ENCODE results near the gene PDZD8. TPM values are rescaled to one million over a fixed set of nuclear protein-coding genes. Genes with fewer than 3 reads are reported as not detected.
"Not testable (repeated sequence)": the region's sequence is repeated elsewhere in the genome, so short reads cannot be mapped to it uniquely, and the experiment has no call there.

Gene PDZD8
- total and polyA plus RNA-seq, 8 donors = 4.6 to 55.9 (median 39.9) TPM

DNA sequence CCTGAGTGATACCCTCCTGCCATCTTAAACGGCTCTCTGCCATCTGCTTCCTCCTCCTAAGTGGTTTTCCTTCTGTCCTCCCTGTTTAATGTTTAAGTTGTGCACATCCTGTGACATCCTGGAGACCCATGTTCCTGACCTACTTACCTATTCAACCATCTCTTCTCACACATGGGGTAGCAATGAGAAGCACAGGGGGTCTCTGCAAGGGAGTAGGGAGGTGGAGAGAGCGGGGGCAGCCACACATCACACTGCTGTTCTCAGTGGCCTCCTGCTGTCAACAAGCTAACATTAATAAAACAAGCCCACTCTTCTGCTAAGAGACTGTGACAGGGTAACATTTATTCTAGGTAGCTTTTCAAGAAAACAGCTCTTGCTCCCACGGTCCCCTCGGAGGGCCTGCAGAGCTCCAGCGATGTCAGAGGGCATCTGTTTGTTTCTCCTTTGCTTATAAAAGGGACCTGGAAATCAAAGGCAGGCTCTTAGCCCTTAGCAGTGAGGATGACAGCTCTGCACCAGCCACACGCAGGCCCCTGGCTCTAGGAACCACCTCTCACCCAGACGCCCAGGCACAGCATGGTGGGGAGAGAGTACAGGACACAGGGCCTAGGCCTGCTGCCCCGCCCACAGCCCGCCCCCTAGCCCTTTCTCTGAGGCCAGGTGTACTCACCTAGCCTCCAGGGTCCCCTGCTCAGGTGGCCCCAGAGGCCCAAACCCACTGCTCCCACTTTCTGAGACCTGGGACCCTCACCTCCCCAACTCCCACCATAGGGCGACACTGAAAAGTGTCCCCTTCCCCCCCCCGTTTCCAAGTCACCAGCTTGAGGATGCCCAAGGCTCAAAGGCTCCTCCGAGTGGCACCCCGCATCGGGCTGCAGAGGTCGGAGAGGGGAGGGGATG is 135.3 kb downstream of the PDZD8 start:
- DNase-seq = peak in 1 of 6 donors; percentile 46
- TF ChIP-seq, protein P1, sequence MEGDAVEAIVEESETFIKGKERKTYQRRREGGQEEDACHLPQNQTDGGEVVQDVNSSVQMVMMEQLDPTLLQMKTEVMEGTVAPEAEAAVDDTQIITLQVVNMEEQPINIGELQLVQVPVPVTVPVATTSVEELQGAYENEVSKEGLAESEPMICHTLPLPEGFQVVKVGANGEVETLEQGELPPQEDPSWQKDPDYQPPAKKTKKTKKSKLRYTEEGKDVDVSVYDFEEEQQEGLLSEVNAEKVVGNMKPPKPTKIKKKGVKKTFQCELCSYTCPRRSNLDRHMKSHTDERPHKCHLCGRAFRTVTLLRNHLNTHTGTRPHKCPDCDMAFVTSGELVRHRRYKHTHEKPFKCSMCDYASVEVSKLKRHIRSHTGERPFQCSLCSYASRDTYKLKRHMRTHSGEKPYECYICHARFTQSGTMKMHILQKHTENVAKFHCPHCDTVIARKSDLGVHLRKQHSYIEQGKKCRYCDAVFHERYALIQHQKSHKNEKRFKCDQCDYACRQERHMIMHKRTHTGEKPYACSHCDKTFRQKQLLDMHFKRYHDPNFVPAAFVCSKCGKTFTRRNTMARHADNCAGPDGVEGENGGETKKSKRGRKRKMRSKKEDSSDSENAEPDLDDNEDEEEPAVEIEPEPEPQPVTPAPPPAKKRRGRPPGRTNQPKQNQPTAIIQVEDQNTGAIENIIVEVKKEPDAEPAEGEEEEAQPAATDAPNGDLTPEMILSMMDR (IDR thresholded peaks at IDR 0.05) = no peak
- Histone ChIP-seq H3K27me3 (peaks cover 0 to 10% (median 0%) of the 10 kb centered on the region in 4 donors), H3K9me3 (no peaks in the 10 kb centered on the region), H3K36me3 (no peaks in the 10 kb centered on the region), H3K27ac (no peak overlapping the region), H3K4me1 (peaks cover 0 to 3% (median 0%) of the 10 kb centered on the region in 3 donors), H3K4me3 (no peak overlapping the region)
- WGBS, 2 donors = 56 to 70% methylated on average over 11 to 15 of the region's 15 CpGs
- intact Hi-C loops (cut with DNase I) = loop anchor here in 1 of 3 donors (10.0 kb wide), 1 partner anchor 85 kb away; no protein-coding TSS in a partner anchor
- FAIRE-seq = no peak
- ATAC-seq = peak in 2 of 4 donors; percentile 18 to 37

DNA sequence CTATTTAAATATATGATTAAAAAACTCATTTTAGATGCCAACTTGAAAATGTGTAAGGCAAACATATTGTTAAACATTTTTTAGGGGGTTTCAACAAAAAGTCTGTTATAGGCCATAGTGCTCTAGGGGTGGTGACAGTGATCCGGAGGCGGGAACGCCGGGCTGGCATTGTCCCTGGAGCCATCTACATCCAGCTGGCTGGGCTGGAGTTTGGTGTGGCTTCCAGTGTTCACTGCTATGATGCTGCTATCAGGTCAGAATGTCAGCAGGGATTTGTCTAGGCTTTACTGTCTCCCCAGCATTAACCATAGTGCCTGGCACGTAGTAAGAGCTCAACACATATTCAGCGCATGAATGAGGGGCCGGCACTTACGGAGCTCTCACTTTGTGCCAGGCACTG is 136.2 kb downstream of the PDZD8 start:
- WGBS, 2 donors = 88 to 90% methylated on average over 8 of the region's 8 CpGs
- H3K36me3 ChIP-seq = no peaks in the 10 kb centered on the region
- peak in 1 of 6 donors; percentile 40 for DNase-seq
- H3K27ac ChIP-seq = no peak overlapping the region
- no peak for ATAC-seq
- peaks cover 0 to 10% (median 0%) of the 10 kb centered on the region in 4 donors for H3K27me3 ChIP-seq
- H3K4me1 ChIP-seq = peaks cover 0 to 3% (median 0%) of the 10 kb centered on the region in 3 donors
- H3K4me3 ChIP-seq = no peak overlapping the region
- FAIRE-seq = no peak
- TF ChIP-seq, protein P1 (IDR thresholded peaks at IDR 0.05) = no peak
- H3K9me3 ChIP-seq = no peaks in the 10 kb centered on the region
- intact Hi-C loops (cut with DNase I) = loop anchor here in 1 of 3 donors (10.0 kb wide), 1 partner anchor 86 kb away; no protein-coding TSS in a partner anchor

DNA sequence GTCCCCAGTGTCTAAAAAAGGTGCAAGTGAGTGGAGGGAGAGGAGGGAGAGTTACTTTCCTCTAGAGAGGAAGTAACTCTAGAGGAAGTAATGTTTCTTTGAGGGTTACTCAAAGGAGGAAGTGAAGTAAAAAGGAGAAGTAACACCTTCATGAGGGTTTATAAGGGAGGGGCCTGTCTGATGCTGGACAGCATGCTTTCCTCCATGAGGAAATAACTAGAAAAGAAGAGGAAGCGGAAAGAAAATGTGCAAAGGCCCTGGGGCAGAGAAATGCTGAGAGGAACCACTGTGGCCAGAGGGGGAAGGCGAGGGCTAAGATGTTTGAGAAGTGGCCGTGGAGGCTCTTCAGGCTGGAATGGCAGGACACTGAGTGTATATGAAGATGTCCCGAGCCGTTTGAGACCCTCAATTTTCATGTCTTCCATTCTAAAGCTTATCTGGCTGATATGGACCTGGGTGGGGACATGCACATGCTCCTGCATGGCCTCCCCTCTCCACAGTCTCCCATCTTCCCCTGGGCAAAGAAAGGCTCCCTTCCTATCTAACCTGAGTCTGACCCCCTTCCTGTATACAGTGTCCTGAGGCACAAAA is 137.7 kb downstream of the PDZD8 start:
- WGBS, 2 donors = 79 to 85% methylated on average over 5 of the region's 5 CpGs
- peaks cover 0 to 3% (median 0%) of the 10 kb centered on the region in 3 donors for H3K4me1 ChIP-seq
- no peaks in the 10 kb centered on the region for H3K9me3 ChIP-seq
- peaks cover 0 to 10% (median 0%) of the 10 kb centered on the region in 4 donors for H3K27me3 ChIP-seq
- no peaks in the 10 kb centered on the region for H3K36me3 ChIP-seq
- ATAC-seq (no peak), FAIRE-seq (no peak), DNase-seq (no peak)
- no peak overlapping the region for H3K4me3 ChIP-seq
- TF ChIP-seq, protein P1 (IDR thresholded peaks at IDR 0.05) = no peak
- H3K27ac ChIP-seq = no peak overlapping the region
- intact Hi-C loops (cut with DNase I) = loop anchor here in 1 of 3 donors (10.0 kb wide), 1 partner anchor 87 kb away; no protein-coding TSS in a partner anchor

DNA sequence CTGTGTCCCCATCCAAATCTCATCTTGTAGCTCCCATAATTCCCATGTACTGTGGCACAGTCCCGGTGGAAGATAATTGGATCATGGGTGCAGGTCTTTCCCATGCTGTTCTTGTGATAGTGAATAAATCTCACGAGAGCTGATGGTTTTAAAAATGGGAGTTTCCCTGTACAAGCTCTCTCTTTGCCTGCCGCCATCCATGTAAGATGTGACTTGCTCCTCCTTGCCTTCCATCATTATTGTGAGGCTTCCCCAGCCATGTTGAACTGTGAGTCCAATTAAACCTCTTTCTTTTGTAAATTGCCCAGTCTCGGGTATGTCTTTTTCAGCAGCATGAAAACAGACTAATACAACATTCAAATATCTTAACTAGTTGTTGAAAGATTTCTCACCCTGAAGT is 145.1 kb downstream of the PDZD8 start:
- H3K4me3 ChIP-seq, H3K9me3 ChIP-seq, H3K36me3 ChIP-seq, H3K27me3 ChIP-seq, ATAC-seq, FAIRE-seq, H3K27ac ChIP-seq, H3K4me1 ChIP-seq, DNase-seq: not testable (repeated sequence)
- 83 to 90% methylated on average over 4 of the region's 4 CpGs for WGBS, 2 donors
- intact Hi-C loops (cut with DNase I) = loop anchor here in 1 of 3 donors (10.0 kb wide), 1 partner anchor 95 kb away; no protein-coding TSS in a partner anchor

DNA sequence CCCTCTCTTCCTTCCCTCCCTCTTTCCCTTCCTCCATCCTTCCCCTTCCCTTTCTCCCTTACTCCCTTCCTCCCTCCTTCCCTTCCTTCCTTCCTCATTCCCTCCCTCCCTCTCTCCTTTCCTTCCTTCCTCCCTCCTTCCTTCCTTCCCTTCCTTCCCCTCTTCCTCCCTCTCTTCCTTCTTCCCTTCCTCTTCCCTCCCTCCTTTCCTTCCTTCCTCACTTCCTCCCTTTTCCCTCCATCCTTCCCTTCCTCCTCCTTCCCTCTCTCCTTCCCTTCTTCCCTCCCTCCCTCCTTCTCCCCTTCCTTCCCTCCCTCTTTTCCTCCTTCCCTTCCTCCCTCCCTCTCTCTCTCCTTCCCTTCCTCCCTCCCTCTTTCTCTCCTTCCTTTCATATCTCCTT is 147.0 kb downstream of the PDZD8 start:
- Histone ChIP-seq H3K4me1 (no peaks in the 10 kb centered on the region), H3K9me3 (no peaks in the 10 kb centered on the region), H3K27me3 (no peaks in the 10 kb centered on the region), H3K36me3 (no peaks in the 10 kb centered on the region), H3K27ac (no peak overlapping the region), H3K4me3 (no peak overlapping the region)
- DNase-seq = no peak
- intact Hi-C loops (cut with DNase I) = loop anchor here in 1 of 3 donors (10.0 kb wide), 3 partner anchors 97 to 247 kb away; no protein-coding TSS in a partner anchor
- FAIRE-seq = no peak
- ATAC-seq = no peak
- TF ChIP-seq, protein P1 (IDR thresholded peaks at IDR 0.05) = no peak

Data from pancreas (tissue), 10 donors.